H1 (cell line): ENCODE data around the gene E2F2. TPM values are rescaled to one million over a fixed set of nuclear protein-coding genes. Genes with fewer than 3 reads are reported as not detected.

ENCODE experiments used
- ASH2L ChIP-seq: fragments of 200-600, 300-600 bp; sonication (generic); IDR thresholded peaks from one replicate; pipeline ENCODE4 v1.7.1; 2017; ENCODE audit warnings: low read length
- KDM5A ChIP-seq: fragments of 200-600 bp; IDR thresholded peaks from 2 replicates; pipeline ENCODE4 v1.7.1; 2012; ENCODE audit warnings: mild to moderate bottlenecking, low read length, inconsistent platforms, mixed read lengths
- RBBP5 ChIP-seq: IDR thresholded peaks from 2 replicates; pipeline ENCODE4 v1.7.1; 2012; ENCODE audit warnings: low read depth, mild to moderate bottlenecking, inconsistent platforms, low read length, moderate library complexity, borderline replicate concordance
- RFX5 ChIP-seq: IDR thresholded peaks from 2 replicates; pipeline ENCODE4 v1.6.1; 2011; ENCODE audit warnings: low read depth, low read length, improper control_type of control experiment, borderline replicate concordance
- SIRT6 ChIP-seq: IDR thresholded peaks from one replicate; pipeline ENCODE4 v1.7.1; 2012; ENCODE audit warnings: low read length, inconsistent platforms
- SUZ12 ChIP-seq: fragments of 200-600 bp; sonication (generic); IDR thresholded peaks from 2 replicates; pipeline ENCODE4 v1.6.1; 2012; ENCODE audit warnings: mild to moderate bottlenecking, inconsistent platforms, low read length, moderate library complexity, mixed read lengths
- TAF7 ChIP-seq: optimal IDR thresholded peaks from 2 replicates; pipeline ENCODE3; 2011; ENCODE audit warnings: low read depth, mild to moderate bottlenecking, inconsistent platforms, low read length, moderate library complexity, borderline replicate concordance
- polyA plus RNA-seq, 7 experiments: library from polyadenylated mRNA; depleted of rRNA in 3 of 7; stranded (reverse) in 5 of 7; unstranded in 2 of 7; fragments of >200 nt in 5 of 7; fragments of 200-250 nt in 2 of 7; gene quantifications; 1 replicate in 5 of 7; 2 replicates in 1 of 7; 4 replicates in 1 of 7; pipeline versions ENCODE4 v1.2.1 to v1.2.3, GENCODE V29; 2011 to 2013; ENCODE audit warnings: missing spikeins in 2 of 7, mixed read lengths in 2 of 7
- total RNA-seq: library from RNA; stranded (reverse); fragmentation: NEBNext Ultra II Directional; extraction: Animal tissue kit (Norgen Biotek cat#: 25700); gene quantifications from 2 replicates; pipeline ENCODE4 v1.2.1, GENCODE V29; 2021

E2F2 gene
- total and polyA plus RNA-seq, 2 of the 8 experiments (the other 6 are each of a cell fraction or from before 2014, with no cell fraction given), result 1.8 to 7.0 TPM

DNA sequence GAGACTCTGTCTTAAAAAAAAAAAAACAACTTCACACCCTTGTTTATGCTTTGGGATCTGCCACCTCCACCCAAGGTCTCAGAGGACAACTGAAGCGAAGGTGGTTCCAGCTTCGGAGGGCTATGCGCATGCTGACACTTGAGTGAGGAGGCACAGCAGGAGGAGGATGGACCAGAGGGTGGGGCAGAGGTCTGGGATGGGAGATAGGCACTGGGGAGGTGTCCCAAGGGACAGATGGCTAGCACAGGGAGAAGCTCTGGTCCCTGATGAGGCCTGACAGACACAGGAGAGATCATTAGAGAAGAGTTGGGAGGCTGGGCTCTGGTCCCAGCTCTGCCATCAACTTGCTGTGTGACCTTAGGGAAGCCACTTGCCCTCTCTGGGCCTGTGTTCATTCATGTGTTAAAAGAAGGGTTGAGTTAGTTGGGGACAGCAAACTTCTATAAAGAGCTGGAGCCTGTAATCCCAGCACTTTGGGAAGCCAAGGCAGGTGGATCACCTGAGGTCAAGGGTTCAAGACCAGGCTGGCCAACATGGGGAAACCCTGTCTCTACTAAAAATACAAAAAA is 16.8 kb downstream of the E2F2 start (continued):
- no peak for TF ChIP-seq SIRT6
- TF ChIP-seq TAF7, result no peak
- TF ChIP-seq KDM5A, result no peak
- TF ChIP-seq ASH2L, result no peak
- TF ChIP-seq SUZ12, result no peak
- no peak for TF ChIP-seq RFX5
- no peak for TF ChIP-seq RBBP5
